Subcutaneous adipose tissue (tissue), 4 donors: Measurements from ENCODE around the gene FNDC8. TPM values are rescaled to one million over a fixed set of nuclear protein-coding genes. Genes with fewer than 3 reads are reported as not detected.

Experiments used
- CTCF ChIP-seq: fragments of 450-650 bp; IDR thresholded peaks from one replicate; pipeline ENCODE4 v1.5.1; 2016; ENCODE audit warnings: low read depth, mild to moderate bottlenecking, control low read depth, antibody characterized with exemption, moderate library complexity
- total RNA-seq, 4 donors: library from RNA; depleted of rRNA; stranded (reverse); fragments of >200 nt; gene quantifications; one replicate each; pipeline ENCODE4 v1.1.0, GENCODE V29; 2016

FNDC8 gene
- total RNA-seq, 4 donors from 2014 or later, result not detected

GRCh38 chr17:35080536-35080935 lies 40.9 kb upstream of the FNDC8 start:
- TF ChIP-seq CTCF, result no peak

GRCh38 chr17:35081638-35082037 lies 39.8 kb upstream of the FNDC8 start:
- TF ChIP-seq CTCF, result no peak

DNA sequence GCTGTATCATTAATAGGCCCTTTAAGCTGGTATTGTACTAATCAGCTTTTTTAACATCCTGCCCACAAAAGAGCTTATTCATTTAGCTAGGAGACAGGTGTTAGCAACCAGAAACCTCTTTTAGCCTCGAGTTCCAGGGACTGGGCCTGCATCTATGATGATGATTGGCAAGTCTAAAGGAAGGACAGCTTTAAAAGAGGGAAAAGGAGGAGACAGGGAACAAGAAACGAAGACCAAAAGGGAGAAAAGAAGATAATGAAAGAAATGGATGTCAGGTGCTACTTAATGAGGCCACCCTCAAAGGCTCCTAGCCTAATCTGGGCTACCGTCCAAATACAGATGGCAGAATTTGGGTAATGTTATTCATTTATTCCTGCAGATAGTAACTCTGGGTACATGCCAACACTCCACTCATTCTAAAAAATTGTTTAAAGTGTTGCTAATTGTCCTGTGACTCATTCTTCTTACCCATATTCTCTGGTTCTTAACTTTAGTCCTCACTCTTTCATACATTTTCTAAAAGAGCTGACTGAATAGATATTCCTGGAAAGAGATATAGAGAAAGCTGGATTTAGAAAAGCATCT lies 39.2 kb upstream of the FNDC8 start:
- no peak for TF ChIP-seq CTCF

- no peak for TF ChIP-seq CTCF
Measured at GRCh38 chr17:35083071-35083470, 38.3 kb upstream of the FNDC8 start.

DNA sequence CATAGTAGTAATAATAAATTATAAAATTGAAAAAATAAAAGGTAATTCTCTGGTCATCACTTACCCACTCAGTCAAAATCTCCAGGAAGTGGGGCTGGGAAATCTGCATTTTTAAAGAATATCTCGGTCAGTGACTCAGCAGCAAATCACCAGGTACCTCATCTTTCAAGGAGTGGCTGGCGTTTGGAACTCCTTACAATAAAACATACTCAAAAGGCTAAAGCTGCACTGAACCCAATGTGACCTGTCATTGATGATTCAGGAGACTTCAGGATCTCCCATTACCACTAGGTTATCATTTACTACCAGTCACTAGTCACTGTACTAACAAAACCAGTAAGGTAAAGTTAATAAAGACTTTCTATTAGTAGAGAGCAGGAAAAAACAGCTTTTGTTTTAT lies 36.4 kb upstream of the FNDC8 start:
- TF ChIP-seq CTCF, result no peak

DNA sequence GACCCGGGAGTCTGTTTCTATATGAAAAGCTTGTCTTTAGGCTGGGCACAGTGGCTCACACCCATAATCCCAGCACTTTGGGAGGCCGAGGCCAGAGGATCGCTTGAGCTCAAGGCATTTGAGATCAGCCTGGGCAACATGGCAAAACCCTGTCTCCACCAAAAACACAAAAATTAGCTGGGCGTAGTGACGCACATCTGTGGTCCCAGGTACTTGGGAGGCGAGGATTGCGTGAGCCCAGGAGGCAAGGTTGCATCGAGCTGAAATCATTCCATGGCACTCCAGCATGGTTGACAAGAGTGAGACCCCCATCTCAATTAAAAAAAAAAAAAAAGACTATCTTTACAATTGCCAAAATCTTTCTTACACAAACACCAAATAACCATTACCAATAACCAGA lies 35.3 kb upstream of the FNDC8 start:
- TF ChIP-seq CTCF, result no peak

DNA sequence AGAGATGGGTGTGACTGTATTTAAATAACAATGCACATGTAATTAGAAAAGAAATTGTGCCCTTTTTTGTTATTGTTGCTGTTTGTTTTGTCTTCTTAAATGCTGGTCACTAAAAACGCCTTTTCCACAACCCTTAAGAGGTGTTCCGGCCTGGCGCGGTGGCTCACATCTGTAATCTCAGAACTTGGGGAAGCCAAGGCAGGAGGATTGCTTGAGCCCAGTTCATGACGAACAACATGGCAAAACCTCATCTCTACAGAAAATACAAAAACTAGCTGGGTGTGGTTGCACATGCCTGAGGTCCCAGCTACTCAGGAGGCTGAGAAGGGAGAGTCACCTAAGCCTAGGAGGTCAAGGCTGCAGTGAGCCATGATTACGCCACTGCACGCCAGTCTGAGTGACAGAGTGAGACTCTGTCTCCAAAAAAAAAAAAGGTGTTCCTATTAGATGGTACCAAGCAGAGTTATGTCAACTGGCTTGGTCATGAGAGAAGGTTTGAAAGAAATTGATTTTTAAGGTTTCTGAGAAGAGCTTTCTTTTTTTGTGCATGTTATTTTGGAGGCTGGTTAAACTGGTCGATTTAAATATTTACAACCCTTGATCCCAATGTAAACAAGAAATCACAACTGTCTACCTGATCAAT lies 34.4 kb upstream of the FNDC8 start:
- no peak for TF ChIP-seq CTCF
